Omental fat pad (tissue), 4 donors: Measurements from ENCODE around the gene TH. TPM values are rescaled to one million over a fixed set of nuclear protein-coding genes. Genes with fewer than 3 reads are reported as not detected.

Source experiments
- ATAC-seq: fragments of 150-250 bp; one replicate; pipeline ENCODE4 v1.9.1; 2016; ENCODE audit warnings: mild to moderate bottlenecking, moderate library complexity; ENCODE audit not compliant: low FRiP score
- DNase-seq: peaks from one replicate; pipeline ENCODE4 v3.0.0-alpha.2; 2019; ENCODE audit warnings: low spot score
- CTCF ChIP-seq, 3 donors: fragments of 450-650 bp; IDR thresholded peaks; one replicate each; pipeline ENCODE4 v1.5.1; 2016 to 2017; ENCODE audit warnings: antibody characterized with exemption in 3 of 3, mild to moderate bottlenecking in 3 of 3, moderate library complexity in 2 of 3
- total RNA-seq, 4 donors: library from RNA; depleted of rRNA; stranded (reverse); fragments of >200 nt; gene quantifications; one replicate each; pipeline ENCODE4 v1.1.0, GENCODE V29; 2016

Gene TH
- total RNA-seq, 4 donors from 2014 or later = not detected

- DNase-seq = no peak
- no peak for ATAC-seq
- TF ChIP-seq CTCF (IDR thresholded peaks at IDR 0.05) = no peak
Observed at GRCh38 chr11:2149864-2150847, 21.5 kb downstream of the TH start.

- no peak for ATAC-seq
Observed at GRCh38 chr11:2149460-2149859, 22.2 kb downstream of the TH start.

GRCh38 chr11:2148595-2148994 is 23.0 kb downstream of the TH start:
- ATAC-seq (no peak), DNase-seq (no peak)
- TF ChIP-seq CTCF (IDR thresholded peaks at IDR 0.05) = no peak

More at GRCh38 chr11:2149460-2149859, 22.2 kb downstream of the TH start:
- TF ChIP-seq CTCF (IDR thresholded peaks at IDR 0.05) = no peak
- DNase-seq = no peak

GRCh38 chr11:2147391-2147790 is 24.2 kb downstream of the TH start:
- ATAC-seq (no peak), DNase-seq (no peak)
- TF ChIP-seq CTCF (IDR thresholded peaks at IDR 0.05) = no peak

- no peak for ATAC-seq
- DNase-seq = no peak
- TF ChIP-seq CTCF (IDR thresholded peaks at IDR 0.05) = no peak
Observed at GRCh38 chr11:2146051-2146450, 25.6 kb downstream of the TH start.

- TF ChIP-seq CTCF (IDR thresholded peaks at IDR 0.05) = no peak
- no peak for ATAC-seq
- DNase-seq = no peak
Observed at GRCh38 chr11:2144544-2145248, 26.9 kb downstream of the TH start.
